HG02642 (cell line): ENCODE results near the gene BRS3.

ENCODE experiments used
- ATAC-seq: cut with Tn5 transposase; IDR thresholded peaks from one replicate; pipeline ENCODE4 v1.9.1; 2021; ENCODE audit warnings: mild to moderate bottlenecking; ENCODE audit not compliant: unreplicated experiment, poor library complexity

Gene BRS3

DNA sequence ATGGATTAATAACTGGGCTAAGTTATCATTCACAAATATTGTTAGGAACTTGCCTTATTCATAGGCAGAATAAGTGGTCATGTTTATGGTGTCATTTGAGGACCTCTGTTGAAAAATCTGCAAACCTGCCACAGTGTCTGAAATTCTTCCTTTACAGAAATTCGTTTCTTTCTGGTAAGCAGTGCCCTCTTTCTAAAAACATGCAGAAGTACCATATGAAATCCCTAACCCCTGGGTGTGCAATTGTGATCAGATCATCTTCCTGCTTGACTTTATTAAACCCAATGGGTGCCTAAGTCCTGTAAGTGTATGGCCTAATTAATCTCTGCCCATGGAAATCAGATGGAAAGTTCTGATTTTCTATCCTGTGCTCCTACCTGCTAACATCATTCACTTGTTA is 5.3 kb downstream of the BRS3 start:
- ATAC-seq, result no peak

DNA sequence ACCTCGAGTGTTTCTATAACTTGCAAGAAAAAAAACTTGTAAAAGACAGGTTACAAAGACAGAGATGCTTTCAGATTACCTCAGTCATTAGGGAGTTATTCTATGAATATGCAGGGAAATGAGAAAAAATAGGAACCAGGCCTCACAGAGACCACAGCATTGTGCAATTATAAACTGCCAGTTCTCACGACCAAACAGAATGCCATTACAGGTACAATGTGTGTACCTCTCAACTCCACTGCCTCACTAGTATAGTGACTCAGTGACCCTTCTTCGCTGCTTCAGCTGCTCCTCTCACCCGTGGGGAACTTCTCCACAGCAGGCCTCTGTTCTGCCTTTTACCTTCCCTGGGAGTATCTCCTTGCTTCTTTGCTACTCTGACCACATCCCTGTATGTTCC is 7.3 kb downstream of the BRS3 start:
- ATAC-seq, result no peak

DNA sequence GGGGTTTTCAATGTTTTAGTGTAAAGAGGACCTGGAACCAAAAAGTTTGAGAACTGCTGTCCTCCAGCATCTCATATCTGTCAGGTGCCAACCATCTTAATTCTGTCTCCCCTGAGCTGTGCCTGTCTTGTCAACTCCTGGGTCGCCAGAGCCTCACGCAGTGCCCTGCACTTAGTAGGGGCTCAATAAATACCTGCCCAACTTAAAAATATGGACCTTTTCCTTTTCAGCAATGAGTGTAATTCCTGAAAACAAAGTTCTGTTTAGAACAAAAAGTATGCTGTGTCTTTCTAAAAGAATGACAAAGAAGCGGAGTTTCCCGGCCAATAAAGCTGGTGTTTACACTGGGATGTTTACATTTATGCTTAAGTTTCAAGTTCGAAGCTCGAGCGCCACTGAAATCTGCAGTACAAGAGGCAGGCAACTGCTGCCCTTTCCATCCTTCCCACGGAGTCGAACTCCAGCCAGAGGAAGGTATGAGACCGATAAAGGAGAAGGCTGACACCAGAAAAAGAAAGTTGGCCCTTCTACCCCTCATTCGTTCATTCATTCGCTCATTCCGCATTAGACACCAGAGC is 8.5 kb downstream of the BRS3 start:
- no peak for ATAC-seq

DNA sequence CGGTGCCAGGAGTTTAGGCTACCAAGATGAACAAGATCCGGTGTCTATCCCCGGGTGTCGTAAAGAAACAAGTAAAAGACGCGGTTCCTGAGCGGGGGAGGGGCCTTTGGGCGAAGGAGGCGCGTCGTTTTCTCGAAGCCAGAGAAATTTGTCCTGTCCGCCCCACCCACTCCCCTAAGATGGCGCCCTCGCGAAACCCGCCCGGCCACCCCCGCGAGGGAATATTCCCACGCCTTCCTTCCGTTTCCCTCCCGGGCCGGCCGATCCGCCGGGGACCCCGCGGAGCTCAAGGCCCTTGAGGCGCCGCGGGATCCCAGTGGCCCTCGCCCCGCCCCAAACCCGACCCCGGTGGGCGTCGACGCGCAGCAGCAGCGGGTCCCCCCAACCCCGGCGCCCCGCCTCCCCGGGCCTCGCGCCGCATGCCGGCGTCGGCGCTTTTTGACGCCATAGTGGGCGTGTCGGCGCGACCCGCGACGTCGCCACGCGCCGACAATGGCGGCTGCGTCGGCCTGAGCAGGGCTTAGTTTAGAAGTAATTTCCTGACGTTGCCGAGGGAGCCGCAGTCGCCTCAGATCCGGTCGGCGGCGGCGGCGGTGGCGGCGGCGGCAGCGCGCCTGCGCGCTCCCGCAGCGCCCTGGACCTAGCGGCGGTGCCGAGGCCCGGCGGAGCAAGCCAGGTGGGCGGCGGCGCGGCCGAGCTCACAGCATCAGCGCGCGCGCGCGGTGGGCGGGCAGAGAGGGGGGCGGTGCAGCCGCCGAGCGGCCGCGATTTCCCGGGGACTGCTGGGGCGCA is 9.2 kb downstream of the BRS3 start:
- ATAC-seq, result peak; percentile 84

DNA sequence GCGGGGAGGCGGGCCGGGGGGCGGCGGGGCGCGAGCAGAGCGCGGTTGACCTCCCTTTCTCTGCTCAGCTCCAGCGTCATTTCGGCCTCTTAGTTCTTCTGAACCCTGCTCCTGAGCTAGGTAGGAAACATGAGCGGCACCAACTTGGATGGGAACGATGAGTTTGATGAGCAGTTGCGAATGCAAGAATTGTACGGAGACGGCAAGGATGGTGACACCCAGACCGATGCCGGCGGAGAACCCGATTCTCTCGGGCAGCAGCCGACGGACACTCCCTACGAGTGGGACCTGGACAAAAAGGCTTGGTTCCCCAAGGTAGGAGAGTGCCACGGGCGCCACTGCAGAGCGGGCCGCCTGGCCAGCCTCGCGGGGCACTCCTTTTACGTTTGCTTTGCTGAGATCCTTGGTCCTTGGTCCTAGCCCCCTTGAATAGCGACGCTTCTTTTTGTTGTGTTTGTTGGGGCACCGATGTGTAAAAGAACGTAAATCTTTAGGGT is 9.9 kb downstream of the BRS3 start, which contains the start of gene HTATSF1:
TSS of gene HTATSF1 (plus strand) at position 37 of the 497 bp plus-strand sequence. CDS start at position 130, 93 bp downstream.
- peak; percentile 24 for ATAC-seq

DNA sequence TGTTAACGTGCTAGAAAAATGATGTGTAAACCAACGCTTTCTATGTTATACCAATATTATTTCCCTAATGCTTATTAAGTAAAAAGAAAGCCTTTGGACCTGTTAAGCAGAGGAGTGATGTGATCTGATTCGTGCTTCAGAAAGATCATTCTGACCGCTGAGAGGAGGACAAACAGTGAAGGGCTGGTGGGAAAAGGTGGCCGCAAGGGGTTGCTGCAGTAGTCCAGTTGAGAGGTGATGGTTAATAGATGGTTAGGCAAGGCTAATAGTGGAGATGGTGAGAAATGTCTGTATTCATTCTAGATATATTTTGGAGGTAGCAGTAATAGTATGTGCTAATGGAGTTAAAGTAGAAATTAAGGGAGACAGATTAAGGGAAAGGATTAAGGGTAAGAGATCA is 31.3 kb downstream of the BRS3 start:
- no peak for ATAC-seq

DNA sequence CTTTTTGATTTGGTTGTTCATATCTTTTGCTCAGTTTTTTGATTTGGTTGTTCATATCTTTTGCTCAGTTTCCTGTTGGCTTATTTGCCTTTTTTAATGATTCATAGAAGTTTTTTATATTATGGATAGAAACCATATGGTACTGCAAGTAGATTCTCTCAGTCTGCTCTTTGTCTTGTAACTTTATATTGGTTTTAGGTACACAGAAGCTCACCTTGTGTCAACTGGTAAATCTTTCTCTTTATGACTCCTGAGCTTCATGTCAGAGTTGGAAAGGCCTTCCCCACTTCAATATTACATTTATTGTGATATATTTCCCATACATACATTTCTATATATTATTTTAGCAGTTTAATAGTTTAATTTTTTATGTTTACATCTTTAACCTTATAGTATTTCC is 36.0 kb downstream of the BRS3 start:
- ATAC-seq, result no peak

DNA sequence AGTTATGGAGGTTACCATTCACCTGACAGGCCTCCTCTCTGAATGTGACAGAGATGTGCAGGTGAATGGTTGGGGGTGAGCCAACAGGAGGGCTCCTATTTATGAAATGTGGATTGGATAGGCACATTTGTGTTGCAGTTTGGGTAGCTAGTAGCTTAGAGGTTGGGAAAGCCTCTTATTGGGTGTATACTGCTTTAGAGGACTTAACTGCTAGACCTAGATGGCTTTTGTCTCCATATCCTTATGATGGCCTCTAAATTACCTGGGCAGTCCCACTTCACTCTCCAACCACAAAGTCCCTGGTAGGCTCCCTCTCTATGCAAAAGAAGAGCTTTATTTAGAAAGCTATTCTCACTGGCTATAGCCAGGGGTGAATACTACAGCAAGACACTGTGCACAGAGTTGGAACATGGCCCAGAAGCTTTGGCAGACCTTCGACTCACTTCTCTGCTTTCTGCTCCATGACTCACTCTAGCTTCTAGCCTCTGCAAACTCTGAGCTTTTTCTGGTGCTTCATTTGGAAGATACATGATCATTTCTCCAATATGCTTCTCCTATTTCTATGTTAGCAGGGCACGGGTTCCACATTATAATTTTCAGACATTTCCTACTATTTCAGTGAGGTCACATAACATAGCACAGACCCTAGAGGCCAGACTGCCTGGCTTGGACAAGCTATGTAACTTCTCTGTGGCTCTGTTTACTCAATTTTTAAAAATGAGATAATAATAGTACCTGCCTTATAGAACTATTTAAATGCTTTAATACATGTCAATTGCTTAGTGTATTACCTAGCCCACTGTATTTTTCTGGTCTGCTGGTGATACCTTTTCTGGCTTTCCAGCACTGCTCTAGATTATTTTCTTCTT is 38.2 kb downstream of the BRS3 start:
- ATAC-seq, result no peak

DNA sequence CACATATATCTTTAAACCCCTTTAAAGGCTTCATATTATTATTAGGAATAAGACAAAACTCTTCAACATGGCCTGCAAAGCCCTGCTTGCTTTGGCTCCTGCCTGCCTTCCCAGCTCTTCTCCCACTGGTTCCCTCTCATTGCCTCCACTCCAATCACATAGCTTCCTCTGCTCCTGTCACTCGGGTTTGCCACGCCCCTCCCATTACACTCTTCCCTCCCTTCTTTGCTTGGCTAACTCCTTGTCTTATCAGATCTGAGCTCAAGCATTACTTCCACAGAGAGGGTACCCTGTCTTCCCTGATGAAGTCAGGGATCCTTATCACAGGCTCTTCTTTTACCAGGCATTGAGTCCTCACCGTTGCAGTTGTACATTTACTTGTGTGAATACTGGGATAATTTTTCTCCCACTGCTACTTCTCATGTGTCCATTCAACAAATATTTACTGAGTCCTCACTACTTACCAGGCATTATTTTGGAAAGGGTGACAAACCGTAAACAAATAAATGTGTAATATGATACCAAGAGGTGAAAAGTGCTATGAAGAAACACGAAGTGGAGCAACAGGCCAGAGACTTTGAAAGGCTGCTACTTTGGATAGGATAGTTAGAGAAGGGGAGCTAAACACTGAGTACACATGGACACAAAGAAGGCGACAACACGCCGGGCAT is 41.0 kb downstream of the BRS3 start:
- ATAC-seq, result no peak

DNA sequence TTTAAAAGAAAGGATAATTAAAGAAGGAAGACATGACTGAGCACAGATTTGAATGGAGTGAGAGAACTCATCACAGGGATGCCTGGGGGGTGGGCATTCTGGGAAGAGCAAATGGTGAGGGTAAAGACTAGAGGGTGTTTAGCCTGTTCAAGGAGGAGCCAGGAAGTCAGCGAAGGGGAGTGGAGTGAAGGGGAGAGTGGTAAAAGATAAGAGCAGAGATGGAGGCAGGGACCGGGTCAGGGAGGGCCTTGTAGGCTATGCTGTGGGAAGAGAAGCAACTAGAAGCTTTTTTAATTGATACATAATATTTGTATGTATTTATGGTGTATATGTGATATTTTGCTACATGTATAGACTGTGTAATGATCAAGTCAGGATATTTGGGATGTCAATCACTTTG is 42.0 kb downstream of the BRS3 start:
- ATAC-seq, result no peak

DNA sequence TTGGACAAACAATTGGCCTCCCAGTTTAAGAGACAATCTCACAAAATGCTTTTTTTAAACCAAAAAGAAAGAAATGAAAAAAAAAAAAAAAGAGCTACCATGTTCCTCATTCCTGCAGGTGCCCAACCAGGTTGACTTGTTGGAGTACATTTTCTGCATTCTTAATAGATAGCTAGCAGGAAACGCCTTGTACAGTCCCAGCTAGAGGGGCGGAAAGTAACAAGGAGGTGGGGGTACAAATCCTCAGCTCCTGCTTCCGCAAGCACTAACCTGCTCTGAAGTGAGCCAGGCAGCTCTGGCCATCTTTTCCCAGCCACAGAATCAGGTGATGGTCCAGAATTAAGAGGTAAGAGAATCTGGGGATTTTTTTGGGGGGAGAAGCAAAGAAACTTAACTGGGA is 44.2 kb downstream of the BRS3 start, which contains the start of gene VGLL1:
TSS of gene VGLL1 (plus strand) at position 265 of the 400 bp plus-strand sequence. CDS start 3,806 bp downstream, outside the sequence.
- no peak for ATAC-seq

DNA sequence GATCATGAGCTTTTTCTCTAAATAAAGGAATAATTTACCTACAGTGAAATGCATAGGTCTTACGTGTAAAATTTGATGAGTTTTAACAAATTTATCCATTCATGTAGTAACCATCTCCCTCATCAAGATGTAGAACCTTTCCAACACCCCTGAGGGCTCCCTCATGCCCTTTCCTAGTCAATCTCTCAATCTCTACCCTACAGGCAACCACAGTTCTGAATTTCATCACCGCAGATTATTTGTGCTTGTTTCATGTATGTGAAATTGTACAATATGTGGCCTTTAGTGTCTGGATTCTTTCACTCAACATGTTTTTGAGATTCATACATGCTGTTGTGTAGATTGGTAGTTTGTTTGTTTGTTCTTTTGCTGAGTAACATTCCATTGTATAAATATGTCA is 46.4 kb downstream of the BRS3 start:
- no peak for ATAC-seq

DNA sequence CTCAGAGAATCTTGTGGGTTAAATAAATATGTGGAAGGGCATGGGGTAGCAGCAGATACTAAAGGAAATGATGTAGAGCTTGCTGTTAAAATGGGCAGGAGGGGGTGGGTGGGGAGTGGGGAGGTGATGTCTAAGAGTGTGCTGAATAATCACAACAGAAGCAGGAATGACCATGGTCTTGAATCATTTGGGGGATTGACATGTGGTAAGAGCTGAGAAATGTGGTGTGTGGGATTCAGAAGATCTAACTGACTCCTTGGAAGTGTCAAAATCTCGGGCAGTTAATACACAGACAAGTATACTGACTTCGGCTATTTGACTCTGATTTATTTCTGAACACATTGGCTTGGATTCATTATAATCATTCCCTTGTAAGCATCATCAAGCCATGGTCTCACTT is 51.1 kb downstream of the BRS3 start:
- no peak for ATAC-seq

DNA sequence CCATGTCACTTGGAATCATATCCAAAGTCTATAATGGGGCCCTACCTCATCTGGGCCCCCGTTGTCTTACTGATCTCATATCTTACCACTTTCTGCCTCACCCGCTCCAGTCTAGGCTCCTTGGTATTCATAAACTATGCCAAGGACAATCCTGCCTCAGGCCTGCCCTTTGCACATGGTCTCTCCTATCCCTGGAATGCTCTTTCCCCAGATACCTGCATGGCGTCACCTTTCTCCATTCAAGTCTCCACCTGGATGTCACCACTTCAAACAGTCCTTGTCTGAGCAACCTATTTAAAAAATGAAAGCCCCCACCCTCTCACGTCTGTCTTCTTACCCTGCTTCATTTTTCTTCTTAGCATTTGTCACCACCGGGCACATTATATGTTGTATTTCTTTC is 52.5 kb downstream of the BRS3 start:
- no peak for ATAC-seq

DNA sequence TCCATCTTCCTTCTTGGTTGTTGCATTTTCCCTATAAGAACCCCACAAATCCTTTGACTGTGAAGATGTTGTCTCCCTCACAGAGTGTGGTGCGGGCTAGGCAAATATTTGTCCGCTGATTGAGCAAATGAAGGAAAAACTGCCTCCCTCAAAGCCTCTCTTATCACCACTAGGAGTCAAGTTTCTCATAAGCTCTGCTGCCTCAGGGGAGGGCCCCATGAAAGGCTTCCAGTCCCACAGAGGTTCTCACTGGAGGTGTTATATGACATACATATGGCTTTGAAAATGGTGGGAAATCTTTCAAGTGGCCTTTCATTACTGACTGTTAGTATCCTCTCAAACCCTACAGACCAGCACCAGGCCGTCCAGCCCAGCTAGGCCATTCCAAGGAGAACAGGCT is 53.5 kb downstream of the BRS3 start:
- no peak for ATAC-seq

DNA sequence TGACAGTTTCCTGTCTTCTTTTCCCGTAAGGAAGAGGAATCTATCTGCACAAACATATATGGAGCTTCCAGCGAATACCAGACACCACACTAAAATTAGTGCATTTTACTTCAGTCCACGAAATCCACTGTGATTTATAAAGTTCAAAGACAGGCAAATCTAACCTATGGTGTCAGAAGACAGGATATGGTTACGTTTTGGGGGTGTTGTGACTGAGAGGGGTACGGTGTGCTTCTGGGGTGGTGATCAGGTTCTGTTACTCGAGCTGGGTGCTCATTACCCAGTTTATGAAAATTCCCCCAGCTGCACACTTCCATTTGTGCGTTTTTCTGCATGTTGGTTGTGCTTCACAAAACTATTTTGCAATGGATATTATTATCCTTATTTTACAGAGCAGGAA is 54.5 kb downstream of the BRS3 start:
- no peak for ATAC-seq
